AG08395 (cell line): ENCODE results near the gene GPC3.
"Not testable (repeated sequence)": the region's sequence is repeated elsewhere in the genome, so short reads cannot be mapped to it uniquely, and the experiment has no call there.

ENCODE experiments used
- DNase-seq: peaks from one replicate; pipeline ENCODE4 v3.0.0; 2012; ENCODE audit warnings: mixed read lengths, low spot score

Gene GPC3

GRCh38 chrX:133995759-133996158 lies 10.4 kb upstream of the GPC3 start:
- DNase-seq: no peak

DNA sequence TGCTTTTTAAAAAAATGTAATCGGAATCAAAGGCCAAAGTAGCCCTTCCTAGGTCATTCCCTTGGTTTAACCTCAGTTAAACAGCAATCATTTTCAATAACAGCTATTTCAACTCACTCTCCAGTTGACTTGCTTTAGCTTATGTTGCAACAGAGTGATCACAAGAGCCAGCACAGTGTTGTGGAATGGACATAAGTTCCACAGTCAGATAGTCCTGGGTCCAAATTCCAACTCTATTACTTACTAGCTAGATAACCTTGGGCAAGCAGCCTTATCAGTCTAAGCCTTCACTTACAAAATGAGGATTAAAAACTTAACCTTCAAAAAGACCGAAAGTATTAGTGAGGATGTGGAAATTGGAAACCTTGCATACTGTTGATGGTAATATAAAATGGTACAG lies 9.2 kb upstream of the GPC3 start:
- no peak for DNase-seq

GRCh38 chrX:133992882-133993281 lies 7.5 kb upstream of the GPC3 start:
- no peak for DNase-seq

GRCh38 chrX:133991814-133992213 lies 6.4 kb upstream of the GPC3 start:
- no peak for DNase-seq

DNA sequence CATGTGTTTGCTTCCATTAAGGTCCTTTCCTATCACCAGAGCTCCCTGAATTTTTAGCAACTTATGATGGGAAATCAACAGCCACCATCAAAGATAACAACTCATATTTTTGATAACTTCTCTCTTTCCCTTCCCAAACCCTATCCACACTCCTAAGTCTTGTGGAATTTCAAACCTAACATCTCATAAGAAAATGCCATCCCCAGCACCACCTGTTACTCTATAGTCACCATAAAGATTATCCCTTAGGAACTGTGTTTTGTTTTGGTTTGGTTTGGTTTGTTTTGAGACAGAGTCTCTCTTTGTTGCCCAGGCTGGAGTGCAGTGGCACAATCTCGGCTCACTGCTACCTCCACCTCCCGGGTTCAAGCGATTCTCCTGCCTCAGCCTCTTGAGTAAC lies 5.7 kb upstream of the GPC3 start:
- not testable (repeated sequence) for DNase-seq

DNA sequence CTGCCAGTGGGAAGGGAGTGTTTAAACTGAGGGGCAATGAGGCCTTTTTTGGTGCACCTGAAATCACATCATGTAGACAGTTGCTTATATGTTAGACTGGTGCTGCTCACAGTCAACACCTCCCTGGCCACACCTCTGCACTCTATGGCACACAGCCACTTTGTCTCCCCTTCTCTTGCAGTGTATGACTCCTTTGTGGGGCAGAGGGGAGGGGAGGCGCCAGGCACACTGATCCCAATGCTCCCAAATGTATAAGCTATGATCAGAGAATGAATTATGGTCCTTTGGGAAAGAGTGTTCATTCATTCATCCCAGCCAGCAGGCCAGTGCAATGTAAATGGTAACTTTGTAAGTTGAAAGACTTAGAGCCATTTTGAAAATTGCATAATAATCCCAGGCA lies 4.6 kb upstream of the GPC3 start:
- no peak for DNase-seq

DNA sequence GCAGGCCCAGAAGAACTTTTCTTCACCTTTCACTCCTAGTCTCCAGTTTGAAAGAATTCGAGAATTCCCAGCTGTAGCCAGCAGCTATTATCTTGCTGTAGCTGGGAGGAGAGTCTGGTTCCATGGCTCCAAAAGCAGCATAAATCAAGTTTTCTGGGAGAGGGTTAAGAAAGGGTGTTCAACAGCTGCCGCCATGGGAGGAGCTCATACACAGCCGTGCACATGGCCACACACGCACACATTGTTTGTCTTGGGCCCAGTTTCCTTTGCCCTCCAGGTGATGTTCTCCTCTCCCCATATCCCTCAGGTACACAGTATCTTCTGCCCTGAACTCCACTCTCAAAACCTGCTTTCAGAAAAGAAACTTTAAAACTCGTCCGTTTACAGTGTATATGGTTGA lies 4.1 kb upstream of the GPC3 start:
- DNase-seq: no peak

GRCh38 chrX:133988010-133988409 lies 2.6 kb upstream of the GPC3 start:
- no peak for DNase-seq

- no peak for DNase-seq
These were observed 1.8 kb upstream of the GPC3 start for GRCh38 chrX:133987188-133987587.

DNA sequence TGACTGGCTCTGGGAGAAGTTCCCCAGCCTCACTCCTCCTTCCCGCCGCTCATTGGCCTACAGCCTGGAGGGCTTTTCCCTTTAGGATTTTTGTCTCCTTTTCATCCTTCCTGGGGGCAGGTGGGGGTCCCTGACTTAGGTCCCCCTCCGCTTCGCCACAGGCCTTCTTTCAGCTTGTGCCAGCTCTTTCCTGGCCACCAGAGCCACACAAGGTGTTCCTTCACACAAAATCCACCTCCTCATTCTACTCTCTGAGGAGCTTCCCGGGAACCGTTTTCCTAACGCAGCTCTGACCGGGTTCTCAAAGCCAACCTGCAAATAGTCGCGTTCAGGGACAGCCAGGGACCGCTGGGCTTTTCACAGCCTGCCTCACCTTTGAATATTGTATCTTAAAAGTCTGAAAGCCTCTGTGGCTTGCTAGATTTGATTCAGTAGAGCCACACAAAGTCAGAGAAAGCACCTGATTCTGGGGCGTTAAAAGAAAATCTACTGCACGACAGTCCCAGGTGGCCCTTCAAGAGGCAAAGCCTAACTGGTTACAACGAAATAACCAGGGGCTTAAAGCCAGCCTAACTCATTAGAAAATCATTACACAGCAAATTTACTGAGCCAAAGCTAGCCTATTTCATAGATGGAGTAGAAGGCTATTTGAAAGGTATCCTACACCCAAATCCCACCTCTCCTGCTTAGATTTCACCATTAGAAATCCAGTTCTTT lies 731 bp upstream of the GPC3 start:
- no peak for DNase-seq

DNA sequence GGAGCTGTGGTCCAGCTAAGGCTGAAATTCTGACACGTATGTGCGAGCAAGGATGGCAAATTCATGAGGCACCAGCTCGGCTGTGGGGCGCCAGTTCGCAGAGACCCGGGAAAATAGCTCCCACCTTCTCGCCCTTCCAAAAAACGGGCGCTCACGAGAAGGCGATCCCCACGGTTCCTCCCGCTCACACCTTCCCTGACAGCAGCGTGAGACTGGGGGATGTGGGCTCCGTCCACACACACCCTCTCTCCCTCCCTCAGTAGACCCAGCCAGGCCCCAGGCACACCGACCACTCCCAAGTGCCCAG lies 584 bp downstream of the GPC3 start:
- DNase-seq: no peak

DNA sequence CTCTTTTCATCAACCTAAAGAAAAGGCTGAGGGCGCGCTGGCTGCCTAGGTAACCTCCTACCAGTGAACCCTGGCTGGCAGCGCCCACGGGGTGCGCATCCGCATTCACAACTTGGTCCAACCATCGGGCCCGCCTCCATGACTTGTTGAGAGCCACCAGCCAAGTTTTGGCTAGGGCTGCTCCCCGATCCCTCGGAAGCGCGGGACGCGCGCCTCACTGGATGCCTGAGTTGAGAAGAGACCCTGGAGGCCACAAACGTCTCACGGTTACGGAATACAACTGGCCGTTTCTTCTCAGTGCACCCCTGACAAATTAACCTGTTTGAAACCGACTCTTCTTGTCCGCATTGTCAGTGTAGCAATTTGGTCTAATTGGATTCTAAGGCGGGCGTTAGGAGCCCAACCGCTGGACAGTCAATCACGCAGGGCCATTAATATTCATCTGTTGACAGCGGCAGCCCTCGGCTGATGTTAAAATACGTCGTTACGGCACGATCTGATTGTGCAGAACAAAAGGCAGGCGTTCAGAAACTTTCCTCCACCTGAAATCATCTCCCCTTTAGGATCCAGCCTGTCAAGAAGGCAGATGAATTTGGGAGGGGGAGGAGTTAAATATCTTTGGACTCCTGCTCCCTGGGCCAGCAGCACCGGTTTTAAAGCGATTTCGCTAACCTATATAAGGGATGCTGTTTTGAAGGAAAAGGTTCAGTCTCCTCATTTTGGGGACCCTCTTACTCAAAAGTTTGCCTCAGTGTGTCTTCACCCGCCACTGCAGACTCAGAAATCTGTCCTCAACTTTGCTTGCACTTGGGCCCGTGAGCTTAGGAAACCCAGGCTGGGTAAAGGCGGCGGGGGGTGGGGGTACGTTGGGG lies 1.2 kb downstream of the GPC3 start:
- DNase-seq: no peak

DNA sequence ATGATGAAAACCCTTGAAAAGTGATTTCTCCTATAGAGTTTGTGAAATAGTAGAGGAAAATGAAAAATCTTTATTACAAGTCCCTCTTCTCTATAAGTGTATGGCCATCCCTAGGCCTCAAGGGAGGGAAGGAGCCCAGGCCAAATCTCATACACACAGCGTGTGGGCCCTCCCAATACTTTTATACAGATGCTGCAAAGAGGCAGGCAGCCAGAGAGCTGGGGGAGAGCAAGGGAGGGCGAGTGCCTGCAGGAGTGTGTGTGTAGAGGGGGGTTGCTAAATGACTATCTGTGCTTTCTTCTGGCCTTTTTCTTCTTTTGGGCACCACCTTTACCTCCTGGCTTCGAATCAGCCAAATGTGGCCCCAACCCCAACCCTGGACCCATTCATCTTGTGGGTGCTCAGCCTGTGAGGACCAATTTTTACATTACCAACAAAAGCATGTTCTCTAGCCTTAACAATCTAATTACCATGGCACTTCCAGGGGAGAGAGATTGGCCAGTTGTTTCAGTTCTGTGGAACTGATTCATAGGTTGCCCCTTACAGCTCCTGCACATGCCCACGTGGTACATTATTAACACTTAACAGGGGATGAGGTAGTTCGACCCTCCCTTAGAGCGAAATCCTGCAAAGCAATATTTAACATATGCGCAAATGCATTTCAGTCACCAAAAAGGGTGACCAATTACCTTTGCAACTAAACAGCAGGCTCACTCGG lies 2.0 kb downstream of the GPC3 start:
- no peak for DNase-seq

GRCh38 chrX:133981924-133982323 lies 3.5 kb downstream of the GPC3 start:
- DNase-seq: no peak

GRCh38 chrX:133980832-133981588 lies 4.4 kb downstream of the GPC3 start:
- no peak for DNase-seq

DNA sequence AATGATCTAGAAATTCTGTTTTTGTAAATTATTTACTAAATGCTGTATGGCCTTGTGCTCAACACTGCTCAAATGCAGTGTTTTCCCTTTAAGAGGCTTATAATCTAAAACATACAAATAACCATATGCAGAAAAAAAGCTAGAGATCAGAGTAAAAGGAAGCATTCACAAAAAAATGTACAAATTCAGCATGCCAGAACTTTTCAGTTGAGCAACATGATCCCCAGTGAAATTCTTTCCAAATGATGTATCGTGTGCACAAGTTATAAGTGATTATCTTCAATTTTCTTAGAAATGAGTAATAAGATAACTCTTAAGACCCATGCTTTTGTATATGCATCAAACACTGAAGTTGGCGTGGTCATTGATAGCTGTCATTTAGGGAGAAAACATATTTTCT lies 5.0 kb downstream of the GPC3 start:
- no peak for DNase-seq

- DNase-seq: no peak
These were observed 5.7 kb downstream of the GPC3 start for GRCh38 chrX:133979641-133980230.

DNA sequence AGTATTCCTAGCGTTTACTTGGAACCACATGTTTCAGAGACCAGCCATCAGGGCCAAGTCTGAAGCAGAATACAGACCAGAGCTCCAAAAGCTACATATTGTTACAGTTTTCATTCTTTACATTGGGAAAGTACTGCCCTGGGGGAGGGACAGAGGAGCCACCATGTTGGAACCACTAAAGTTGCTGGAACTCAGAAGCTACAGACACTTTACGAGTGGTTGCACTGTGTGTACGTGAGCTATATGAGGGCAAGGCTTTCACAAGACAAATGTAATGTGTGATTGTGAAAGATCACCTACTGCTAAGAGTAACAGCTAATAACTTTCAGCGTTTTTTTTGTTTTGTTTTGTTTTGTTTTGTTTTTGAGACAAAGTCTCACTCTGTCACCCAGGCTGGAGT lies 11.7 kb downstream of the GPC3 start:
- no peak for DNase-seq

DNA sequence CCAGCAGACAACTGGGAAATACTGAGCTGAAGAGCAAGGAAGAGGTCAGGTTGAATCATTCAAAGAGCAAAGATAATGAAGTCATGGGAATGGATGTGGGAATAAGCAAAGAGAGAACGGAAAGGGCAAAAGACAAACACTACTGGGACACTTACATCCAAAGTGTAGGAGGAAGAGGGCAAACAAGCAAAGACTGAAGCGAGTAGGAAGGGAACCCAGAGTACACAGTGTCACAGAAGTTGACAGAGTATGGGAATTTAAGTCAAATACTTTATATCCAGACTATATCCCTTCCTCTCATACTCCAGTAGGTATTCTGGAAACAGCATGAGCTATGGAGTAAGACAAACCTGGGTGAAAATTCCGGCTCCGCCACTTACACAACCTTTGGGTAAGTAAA lies 12.5 kb downstream of the GPC3 start:
- DNase-seq: no peak

DNA sequence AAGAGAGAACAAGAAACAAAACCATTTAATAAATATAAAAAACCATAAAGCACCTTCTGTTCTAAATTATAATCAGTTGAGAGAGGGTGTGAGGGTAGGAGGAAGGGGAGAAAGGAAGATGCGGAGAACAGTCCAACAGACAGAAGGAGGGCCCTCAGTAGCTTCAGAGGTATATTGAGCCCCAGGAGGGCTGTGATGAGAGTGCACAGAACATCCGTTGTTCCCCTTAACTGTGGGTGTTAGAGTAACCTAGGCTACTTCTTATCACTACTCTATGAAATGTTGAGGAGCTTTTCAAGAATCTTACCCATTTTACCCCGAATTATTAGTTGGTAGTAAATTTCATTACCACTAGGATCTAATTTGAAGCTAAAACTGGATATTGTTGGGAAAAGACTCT lies 13.8 kb downstream of the GPC3 start:
- DNase-seq: no peak

GRCh38 chrX:133970076-133970475 lies 15.3 kb downstream of the GPC3 start:
- DNase-seq: no peak

DNA sequence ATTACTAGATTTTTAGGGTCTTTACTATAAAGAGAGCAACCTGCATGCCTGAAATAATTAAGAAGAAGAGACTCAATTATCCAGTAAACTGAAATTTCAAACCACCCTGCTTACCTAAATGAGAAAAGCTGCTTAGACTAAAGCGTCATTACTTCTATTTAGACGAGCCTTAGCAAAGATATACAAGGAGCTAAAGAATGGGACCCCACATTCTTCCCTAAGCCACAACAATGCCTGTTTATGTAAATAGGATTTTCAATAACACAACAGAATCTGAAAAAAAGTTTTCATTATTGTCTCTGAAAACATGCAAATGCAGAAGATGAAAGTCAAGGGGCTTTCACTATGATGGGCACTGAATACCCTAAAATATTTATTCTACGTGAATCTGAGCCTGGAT lies 16.2 kb downstream of the GPC3 start:
- no peak for DNase-seq
